HG03095 (cell line): Measurements from ENCODE around the gene HACD2.
"Not testable (repeated sequence)": the region's sequence is repeated elsewhere in the genome, so short reads cannot be mapped to it uniquely, and the experiment has no call there.

Experiments used
- ATAC-seq: cut with Tn5 transposase; IDR thresholded peaks from one replicate; pipeline ENCODE4 v1.9.1; 2021; ENCODE audit warnings: moderate library complexity; ENCODE audit not compliant: unreplicated experiment

Gene HACD2

GRCh38 chr3:123488645-123489347 is 96.1 kb downstream of the HACD2 start:
- no peak for ATAC-seq

GRCh38 chr3:123487063-123487462 is 97.8 kb downstream of the HACD2 start:
- ATAC-seq: not testable (repeated sequence)

- ATAC-seq: no peak
These were observed 98.4 kb downstream of the HACD2 start for GRCh38 chr3:123486460-123486859.

- ATAC-seq: no peak
These were observed 99.3 kb downstream of the HACD2 start for GRCh38 chr3:123485551-123485950.

GRCh38 chr3:123483146-123483545 is 101.7 kb downstream of the HACD2 start:
- no peak for ATAC-seq

- ATAC-seq: no peak
These were observed 103.0 kb downstream of the HACD2 start for GRCh38 chr3:123481722-123482457.

GRCh38 chr3:123481071-123481470 is 103.8 kb downstream of the HACD2 start:
- no peak for ATAC-seq

- ATAC-seq: no peak
These were observed 104.4 kb downstream of the HACD2 start for GRCh38 chr3:123480428-123480827.

- no peak for ATAC-seq
These were observed 105.0 kb downstream of the HACD2 start for GRCh38 chr3:123479891-123480290.

GRCh38 chr3:123478314-123478713 is 106.5 kb downstream of the HACD2 start:
- ATAC-seq: no peak

- no peak for ATAC-seq
These were observed 107.7 kb downstream of the HACD2 start for GRCh38 chr3:123476967-123477750.

- no peak for ATAC-seq
These were observed 109.1 kb downstream of the HACD2 start for GRCh38 chr3:123475786-123476185.

GRCh38 chr3:123471106-123471505 is 113.7 kb downstream of the HACD2 start:
- ATAC-seq: no peak

GRCh38 chr3:123469323-123469995 is 115.4 kb downstream of the HACD2 start:
- no peak for ATAC-seq

- no peak for ATAC-seq
These were observed 117.8 kb downstream of the HACD2 start for GRCh38 chr3:123467046-123467445.

GRCh38 chr3:123464211-123464610 is 120.6 kb downstream of the HACD2 start:
- ATAC-seq: no peak

- ATAC-seq: no peak
These were observed 125.0 kb downstream of the HACD2 start for GRCh38 chr3:123459862-123460261.

GRCh38 chr3:123458255-123458654 is 126.6 kb downstream of the HACD2 start:
- no peak for ATAC-seq

GRCh38 chr3:123457841-123458240 is 127.0 kb downstream of the HACD2 start:
- no peak for ATAC-seq

- ATAC-seq: no peak
These were observed 131.2 kb downstream of the HACD2 start for GRCh38 chr3:123453675-123454074.

GRCh38 chr3:123451186-123451585 is 133.7 kb downstream of the HACD2 start:
- ATAC-seq: no peak
